ENCODE results near the gene DNASE1L2. TPM values are rescaled to one million over a fixed set of nuclear protein-coding genes. Genes with fewer than 3 reads are reported as not detected.

The DNASE1L2 gene
- total RNA-seq, 4 donors from 2014 or later = 0.34 to 0.82 TPM; not detected in 2

GRCh38 chr16:2229091-2229490 is 7.2 kb upstream of the DNASE1L2 start:
- TF ChIP-seq CTCF (IDR thresholded peaks at IDR 0.05; ENCODE audit: low read depth) = no peak

GRCh38 chr16:2229632-2230250 is 6.5 kb upstream of the DNASE1L2 start:
- TF ChIP-seq CTCF (IDR thresholded peaks at IDR 0.05; ENCODE audit: low read depth) = no peak

- TF ChIP-seq CTCF (IDR thresholded peaks at IDR 0.05; ENCODE audit: low read depth) = no peak
Observed at GRCh38 chr16:2230376-2230775, 5.9 kb upstream of the DNASE1L2 start.

GRCh38 chr16:2231016-2231931 is 5.0 kb upstream of the DNASE1L2 start:
- no peak for TF ChIP-seq CTCF (IDR thresholded peaks at IDR 0.05; ENCODE audit: low read depth)

- TF ChIP-seq CTCF (IDR thresholded peaks at IDR 0.05; ENCODE audit: low read depth) = no peak
Observed at GRCh38 chr16:2232094-2232990, 3.9 kb upstream of the DNASE1L2 start.

GRCh38 chr16:2233046-2233775 is 3.0 kb upstream of the DNASE1L2 start:
- TF ChIP-seq CTCF (IDR thresholded peaks at IDR 0.05; ENCODE audit: low read depth) = no peak

Measured in subcutaneous adipose tissue (tissue), 4 donors.